Left ventricle myocardium inferior (tissue), 1 donor: ENCODE data around the gene SESN1. TPM values are rescaled to one million over a fixed set of nuclear protein-coding genes. Genes with fewer than 3 reads are reported as not detected.

Experiments used
- DNase-seq: peaks from one replicate; pipeline ENCODE4 v3.0.0-alpha.2; 2020
- H3K27ac ChIP-seq: fragments of 200-600 bp; replicated peaks from 2 replicates; pipeline ENCODE4 v1.8.0; 2021
- H3K27me3 ChIP-seq: fragments of 200-600 bp; 2 replicates; pipeline ENCODE4 v1.8.0; 2021; ENCODE audit warnings: low read depth
- H3K36me3 ChIP-seq: fragments of 200-600 bp; 2 replicates; pipeline ENCODE4 v1.8.0; 2021
- H3K4me1 ChIP-seq: fragments of 200-600 bp; 2 replicates; pipeline ENCODE4 v1.8.0; 2021
- H3K4me3 ChIP-seq: fragments of 200-600 bp; 2 replicates; pipeline ENCODE4 v1.8.0; 2021; ENCODE audit warnings: mild to moderate bottlenecking, moderate library complexity
- H3K9me3 ChIP-seq: fragments of 200-600 bp; replicated peaks from 2 replicates; pipeline ENCODE4 v1.8.0; 2021
- intact Hi-C: fragments of 100-400 bp; cut with micrococcal nuclease; formaldehyde crosslinking; loops from one replicate; pipeline ENCODE4 v1.11.0; 2022
- total RNA-seq: library from RNA; stranded (reverse); fragmentation: NEBNext Ultra II Directional; extraction: Animal tissue kit (Norgen Biotek cat#: 25700); gene quantifications from one replicate; pipeline ENCODE4 v1.2.1, GENCODE V29; 2021
- TF ChIP-seq, protein P1 (sequence below): fragments of 200-600 bp; IDR thresholded peaks from 2 replicates; pipeline ENCODE4 v1.8.0; 2021; ENCODE audit warnings: antibody characterized with exemption, mild to moderate bottlenecking, borderline replicate concordance
- donor health status: DM: no; HTN: yes; CAD: no; lungs with severe emphysema.

SESN1 gene
- total RNA-seq, 1 donor from 2014 or later: 44.1 TPM

DNA sequence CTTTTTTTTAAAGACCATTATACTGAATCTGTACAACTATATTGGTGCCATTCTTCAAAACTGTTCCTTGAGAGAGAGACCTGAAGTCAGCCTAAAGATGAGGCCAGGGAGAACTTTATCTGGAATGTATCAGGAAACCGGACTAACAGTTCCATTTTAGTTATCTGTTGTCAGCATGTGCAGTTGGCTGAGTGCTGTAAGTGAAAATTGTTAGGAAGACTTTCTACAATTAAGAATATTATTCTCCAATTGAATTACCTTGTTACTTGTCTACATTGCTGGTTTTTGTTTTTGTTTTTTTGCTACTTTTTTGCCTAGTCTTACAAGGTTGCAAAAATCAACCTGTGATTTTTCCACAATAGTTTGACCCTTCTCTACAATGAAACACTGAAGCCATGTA is 8.1 kb upstream of the SESN1 start:
- no peak overlapping the region for H3K27ac ChIP-seq
- H3K4me3 ChIP-seq: no peak overlapping the region
- DNase-seq: no peak
- peaks cover 16% of the 10 kb centered on the region for H3K36me3 ChIP-seq
- no peaks in the 10 kb centered on the region for H3K4me1 ChIP-seq
- intact Hi-C loops: loop anchor here (10.0 kb wide), 1 partner anchor 282 kb away; the partner anchor contains the start of gene CD164
- H3K9me3 ChIP-seq: no peaks in the 10 kb centered on the region
- TF ChIP-seq, protein P1, sequence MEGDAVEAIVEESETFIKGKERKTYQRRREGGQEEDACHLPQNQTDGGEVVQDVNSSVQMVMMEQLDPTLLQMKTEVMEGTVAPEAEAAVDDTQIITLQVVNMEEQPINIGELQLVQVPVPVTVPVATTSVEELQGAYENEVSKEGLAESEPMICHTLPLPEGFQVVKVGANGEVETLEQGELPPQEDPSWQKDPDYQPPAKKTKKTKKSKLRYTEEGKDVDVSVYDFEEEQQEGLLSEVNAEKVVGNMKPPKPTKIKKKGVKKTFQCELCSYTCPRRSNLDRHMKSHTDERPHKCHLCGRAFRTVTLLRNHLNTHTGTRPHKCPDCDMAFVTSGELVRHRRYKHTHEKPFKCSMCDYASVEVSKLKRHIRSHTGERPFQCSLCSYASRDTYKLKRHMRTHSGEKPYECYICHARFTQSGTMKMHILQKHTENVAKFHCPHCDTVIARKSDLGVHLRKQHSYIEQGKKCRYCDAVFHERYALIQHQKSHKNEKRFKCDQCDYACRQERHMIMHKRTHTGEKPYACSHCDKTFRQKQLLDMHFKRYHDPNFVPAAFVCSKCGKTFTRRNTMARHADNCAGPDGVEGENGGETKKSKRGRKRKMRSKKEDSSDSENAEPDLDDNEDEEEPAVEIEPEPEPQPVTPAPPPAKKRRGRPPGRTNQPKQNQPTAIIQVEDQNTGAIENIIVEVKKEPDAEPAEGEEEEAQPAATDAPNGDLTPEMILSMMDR: no peak
- H3K27me3 ChIP-seq: no peaks in the 10 kb centered on the region

DNA sequence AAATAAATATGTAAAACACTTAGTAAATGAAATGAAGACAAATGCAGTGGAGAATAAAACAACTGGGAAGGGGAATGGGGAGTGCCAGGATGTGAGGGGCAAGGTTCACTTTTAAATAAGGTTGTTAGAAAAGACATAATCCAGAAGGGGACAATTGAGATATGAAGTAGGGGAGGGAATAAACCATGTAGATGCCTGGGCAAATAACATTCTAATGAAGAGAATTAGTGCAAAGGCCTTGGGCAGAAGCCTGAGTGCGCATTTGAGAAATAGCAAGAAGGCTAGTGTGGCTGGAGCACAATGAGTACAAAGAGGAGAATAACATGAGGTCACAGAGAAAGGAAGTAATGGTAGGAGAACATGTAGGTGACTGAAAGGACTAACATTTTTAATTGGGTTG is 3.0 kb upstream of the SESN1 start:
- intact Hi-C loops: no loop called here
- H3K36me3 ChIP-seq: peaks cover 12% of the 10 kb centered on the region
- no peaks in the 10 kb centered on the region for H3K9me3 ChIP-seq
- H3K4me1 ChIP-seq: peaks cover 30% of the 10 kb centered on the region
- no peak overlapping the region for H3K4me3 ChIP-seq
- TF ChIP-seq, protein P1: no peak
- no peaks in the 10 kb centered on the region for H3K27me3 ChIP-seq
- DNase-seq: no peak
- no peak overlapping the region for H3K27ac ChIP-seq

DNA sequence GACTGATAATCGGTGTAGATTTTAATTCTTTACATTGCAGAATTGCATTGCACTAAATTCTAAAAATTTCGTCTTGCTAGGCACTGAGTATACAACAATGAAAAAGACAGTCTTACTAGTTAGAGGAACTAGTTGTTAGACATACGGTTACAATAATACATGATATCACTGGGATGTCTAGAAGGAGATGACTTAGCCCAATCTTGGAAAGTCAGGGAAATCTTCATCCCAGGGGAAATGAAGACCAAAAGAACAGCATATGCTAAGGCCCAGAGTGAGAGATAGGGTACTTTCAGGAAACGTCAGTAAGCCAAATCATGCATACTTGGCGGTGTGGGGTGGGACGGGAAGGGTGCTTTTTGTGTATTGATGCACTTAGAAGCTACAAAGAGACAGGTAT is 1.6 kb upstream of the SESN1 start:
- intact Hi-C loops: no loop called here
- Histone ChIP-seq H3K27me3 (no peaks in the 10 kb centered on the region), H3K27ac (peak overlapping the region; percentile 99), H3K4me3 (peak overlapping the region; percentile 74), H3K4me1 (peaks cover 44% of the 10 kb centered on the region), H3K36me3 (peaks cover 12% of the 10 kb centered on the region), H3K9me3 (no peaks in the 10 kb centered on the region)
- DNase-seq: no peak
- TF ChIP-seq, protein P1: no peak

DNA sequence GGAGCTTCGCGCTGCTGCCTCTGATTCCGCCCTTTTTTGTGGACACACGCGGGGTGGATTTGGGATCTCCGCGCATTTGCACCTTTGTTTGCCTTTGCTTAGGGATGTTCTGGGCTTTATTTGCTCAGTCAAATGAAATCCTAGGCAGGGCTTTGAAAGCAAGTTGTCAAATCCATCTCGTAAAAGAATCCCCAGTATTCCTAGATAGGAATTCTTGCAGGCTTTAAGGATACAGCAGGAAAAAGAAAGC is 1.1 kb upstream of the SESN1 start:
- no peaks in the 10 kb centered on the region for H3K27me3 ChIP-seq
- TF ChIP-seq, protein P1: no peak
- no peaks in the 10 kb centered on the region for H3K9me3 ChIP-seq
- intact Hi-C loops: no loop called here
- peaks cover 8% of the 10 kb centered on the region for H3K36me3 ChIP-seq
- H3K4me1 ChIP-seq: peaks cover 49% of the 10 kb centered on the region
- peak overlapping the region; percentile 99 for H3K27ac ChIP-seq
- peak overlapping the region; percentile 74 for H3K4me3 ChIP-seq
- no peak for DNase-seq

DNA sequence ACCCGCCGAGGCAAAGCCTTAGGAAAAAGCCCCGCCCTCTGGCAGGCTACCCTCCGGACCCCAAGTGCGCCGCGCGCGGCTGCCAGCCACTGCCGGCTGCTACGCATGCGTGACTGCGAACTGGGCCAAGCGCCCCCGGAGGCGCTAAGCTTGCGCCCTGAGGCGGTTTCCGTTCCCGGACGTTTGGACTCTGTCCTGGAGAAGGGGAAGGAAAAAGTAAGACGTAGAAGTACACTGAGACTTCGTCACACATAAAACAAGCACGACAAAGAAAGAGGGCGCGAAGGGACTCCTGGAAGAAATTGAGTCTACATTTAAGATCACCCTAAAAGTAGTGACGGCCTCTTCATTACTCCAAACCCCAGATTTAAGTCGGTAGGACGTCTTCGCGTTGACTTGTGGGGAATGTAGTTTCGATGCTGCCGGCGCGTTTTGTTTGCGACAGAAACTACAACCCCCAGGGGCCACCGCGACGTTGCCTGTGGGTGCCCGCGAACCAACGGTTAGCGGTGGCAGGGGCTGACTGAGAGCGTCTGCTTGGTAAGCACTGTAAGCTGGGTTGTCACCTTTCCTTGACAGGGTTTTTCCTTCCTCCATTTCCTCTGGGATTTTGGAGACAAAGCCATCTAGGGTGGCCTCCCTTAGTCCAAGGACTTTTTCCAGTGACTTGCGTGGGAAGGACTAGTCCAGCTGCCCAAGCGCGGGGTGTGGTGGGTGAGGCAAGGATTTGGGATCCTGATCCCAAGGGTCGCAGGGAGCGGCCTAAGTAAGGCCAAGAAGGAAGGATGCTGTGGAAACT is 589 bp upstream of the SESN1 start, which contains the start of gene CEP57L1:
CEP57L1 (plus strand) TSS at position 472 of the 799 bp plus-strand sequence. CDS start 49,715 bp downstream, outside the sequence.
- intact Hi-C loops: no loop called here
- H3K27ac ChIP-seq: peak within 1 kb of the TSS; percentile 99
- peak within 1 kb of the TSS; percentile 74 for H3K4me3 ChIP-seq
- TF ChIP-seq, protein P1: no peak
- peaks cover 5% of the 10 kb centered on the region for H3K36me3 ChIP-seq
- H3K27me3 ChIP-seq: no peaks in the 10 kb centered on the region
- DNase-seq: peak; percentile 99
- H3K9me3 ChIP-seq: no peaks in the 10 kb centered on the region
- H3K4me1 ChIP-seq: peaks cover 54% of the 10 kb centered on the region
